PC-9 (cell line): ENCODE data around the gene HTT.

Experiments used
- EZH2 ChIP-seq: fragments of 200-600 bp; sonication (generic); IDR thresholded peaks from 2 replicates; pipeline ENCODE4 v1.8.0; 2017; ENCODE audit warnings: antibody characterized with exemption, low read depth
- TF ChIP-seq, protein P1 (sequence below): fragments of 200-600 bp; sonication (generic); conservative IDR thresholded peaks from 2 replicates; pipeline ENCODE4 v1.6.1; 2017; ENCODE audit warnings: mixed run types, antibody characterized with exemption, mild to moderate bottlenecking, moderate library complexity

DNA sequence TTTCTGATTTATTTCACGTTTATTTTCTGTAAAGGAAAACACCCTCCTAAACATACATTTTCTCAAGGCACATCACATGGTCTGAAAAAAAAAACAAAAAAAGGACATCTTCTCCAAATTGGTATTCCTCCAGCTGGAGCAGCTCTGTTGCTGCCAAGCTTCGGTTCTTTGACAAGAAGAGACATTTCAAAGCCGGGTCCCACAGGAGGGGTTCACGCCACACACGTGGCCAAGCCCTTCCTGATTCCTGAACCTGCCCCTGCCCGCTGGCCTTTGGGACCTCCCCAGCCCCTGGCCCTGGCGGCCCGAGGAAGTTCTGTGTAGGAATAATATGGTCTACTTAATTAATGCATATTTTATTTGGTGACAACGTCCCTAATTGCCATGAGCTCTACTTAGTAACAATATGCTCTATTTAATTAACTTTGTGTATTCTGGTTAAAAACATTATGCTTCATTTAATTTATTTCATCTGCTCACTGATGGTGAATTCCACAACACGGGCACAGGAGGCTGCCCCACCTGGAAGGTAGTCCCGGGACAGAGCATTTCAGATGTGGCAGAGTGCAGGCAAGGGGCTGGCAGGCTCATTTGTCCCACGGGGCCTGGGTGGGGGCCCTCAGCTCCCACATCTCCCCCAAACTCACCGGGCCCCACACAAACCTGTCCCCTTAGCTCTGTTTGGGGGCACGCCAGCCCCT, 212.9 kb downstream of the HTT start:
- TF ChIP-seq, protein P1, sequence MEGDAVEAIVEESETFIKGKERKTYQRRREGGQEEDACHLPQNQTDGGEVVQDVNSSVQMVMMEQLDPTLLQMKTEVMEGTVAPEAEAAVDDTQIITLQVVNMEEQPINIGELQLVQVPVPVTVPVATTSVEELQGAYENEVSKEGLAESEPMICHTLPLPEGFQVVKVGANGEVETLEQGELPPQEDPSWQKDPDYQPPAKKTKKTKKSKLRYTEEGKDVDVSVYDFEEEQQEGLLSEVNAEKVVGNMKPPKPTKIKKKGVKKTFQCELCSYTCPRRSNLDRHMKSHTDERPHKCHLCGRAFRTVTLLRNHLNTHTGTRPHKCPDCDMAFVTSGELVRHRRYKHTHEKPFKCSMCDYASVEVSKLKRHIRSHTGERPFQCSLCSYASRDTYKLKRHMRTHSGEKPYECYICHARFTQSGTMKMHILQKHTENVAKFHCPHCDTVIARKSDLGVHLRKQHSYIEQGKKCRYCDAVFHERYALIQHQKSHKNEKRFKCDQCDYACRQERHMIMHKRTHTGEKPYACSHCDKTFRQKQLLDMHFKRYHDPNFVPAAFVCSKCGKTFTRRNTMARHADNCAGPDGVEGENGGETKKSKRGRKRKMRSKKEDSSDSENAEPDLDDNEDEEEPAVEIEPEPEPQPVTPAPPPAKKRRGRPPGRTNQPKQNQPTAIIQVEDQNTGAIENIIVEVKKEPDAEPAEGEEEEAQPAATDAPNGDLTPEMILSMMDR = no peak
- no peak for TF ChIP-seq EZH2
